HG03095 (cell line): Measurements from ENCODE around the gene PRR9.
"Not testable (repeated sequence)": the region's sequence is repeated elsewhere in the genome, so short reads cannot be mapped to it uniquely, and the experiment has no call there.

ENCODE experiments used
- ATAC-seq: cut with Tn5 transposase; IDR thresholded peaks from one replicate; pipeline ENCODE4 v1.9.1; 2021; ENCODE audit warnings: moderate library complexity; ENCODE audit not compliant: unreplicated experiment

PRR9 gene

GRCh38 chr1:153229076-153229829 lies 11.9 kb downstream of the PRR9 start:
- not testable (repeated sequence) for ATAC-seq

- ATAC-seq = no peak
Measured at GRCh38 chr1:153231363-153231762, 14.0 kb downstream of the PRR9 start.

GRCh38 chr1:153231785-153232184 lies 14.4 kb downstream of the PRR9 start:
- no peak for ATAC-seq

GRCh38 chr1:153232553-153232952 lies 15.2 kb downstream of the PRR9 start:
- ATAC-seq = no peak

GRCh38 chr1:153233448-153233847 lies 16.1 kb downstream of the PRR9 start:
- no peak for ATAC-seq

- ATAC-seq = no peak
Measured at GRCh38 chr1:153238527-153238926, 21.1 kb downstream of the PRR9 start.

GRCh38 chr1:153242160-153242559 lies 24.8 kb downstream of the PRR9 start:
- ATAC-seq = no peak

GRCh38 chr1:153245466-153245865 lies 28.1 kb downstream of the PRR9 start:
- ATAC-seq = no peak

- ATAC-seq = no peak
Measured at GRCh38 chr1:153246018-153246417, 28.6 kb downstream of the PRR9 start.

- no peak for ATAC-seq
Measured at GRCh38 chr1:153246825-153247224, 29.4 kb downstream of the PRR9 start.

GRCh38 chr1:153248176-153248879 lies 30.9 kb downstream of the PRR9 start:
- ATAC-seq = no peak

GRCh38 chr1:153250166-153250565 lies 32.8 kb downstream of the PRR9 start:
- ATAC-seq = no peak

GRCh38 chr1:153251087-153251486 lies 33.7 kb downstream of the PRR9 start:
- ATAC-seq = no peak

- no peak for ATAC-seq
Measured at GRCh38 chr1:153251562-153251961, 34.2 kb downstream of the PRR9 start.

GRCh38 chr1:153251988-153252387 lies 34.6 kb downstream of the PRR9 start:
- no peak for ATAC-seq

- no peak for ATAC-seq
Measured at GRCh38 chr1:153253076-153253475, 35.7 kb downstream of the PRR9 start.

- ATAC-seq = no peak
Measured at GRCh38 chr1:153253693-153254092, 36.3 kb downstream of the PRR9 start.

GRCh38 chr1:153259387-153259786 lies 42.0 kb downstream of the PRR9 start, which contains the start of gene LORICRIN:
Gene LORICRIN, plus strand, starts transcription at chr1:153259687. Its CDS starts 1,263 bp downstream, at chr1:153260950.
- ATAC-seq = no peak

- no peak for ATAC-seq
Measured at GRCh38 chr1:153260585-153261280, 43.3 kb downstream of the PRR9 start.

GRCh38 chr1:153261281-153262069 lies 44.1 kb downstream of the PRR9 start:
- no peak for ATAC-seq

- ATAC-seq = no peak
Measured at GRCh38 chr1:153262070-153262366, 44.6 kb downstream of the PRR9 start.
